GM12872 (cell line): Measurements from ENCODE around the gene CTRL.

ENCODE experiments used
- CTCF ChIP-seq: IDR thresholded peaks from 3 replicates; pipeline ENCODE4 v1.5.1; 2011; ENCODE audit warnings: low read depth, mild to moderate bottlenecking, low read length, moderate library complexity; ENCODE audit not compliant: insufficient read depth

CTRL gene

GRCh38 chr16:67965668-67966548 lies 34.2 kb upstream of the CTRL start:
- TF ChIP-seq CTCF, result no peak

- TF ChIP-seq CTCF, result no peak
Measured at GRCh38 chr16:67964477-67965131, 32.9 kb upstream of the CTRL start.

- no peak for TF ChIP-seq CTCF
Measured at GRCh38 chr16:67963662-67964321, 32.1 kb upstream of the CTRL start.

- TF ChIP-seq CTCF, result no peak
Measured at GRCh38 chr16:67963292-67963661, 31.6 kb upstream of the CTRL start.

GRCh38 chr16:67962135-67962534 lies 30.5 kb upstream of the CTRL start:
- TF ChIP-seq CTCF, result no peak

GRCh38 chr16:67961551-67961957 lies 29.9 kb upstream of the CTRL start:
- no peak for TF ChIP-seq CTCF

- TF ChIP-seq CTCF, result no peak
Measured at GRCh38 chr16:67959536-67960329, 28.1 kb upstream of the CTRL start.
